Gastrocnemius medialis (tissue), 4 donors: ENCODE measurements around the gene CYP3A4. TPM values are rescaled to one million over a fixed set of nuclear protein-coding genes. Genes with fewer than 3 reads are reported as not detected.

Experiments used
- ATAC-seq, 2 donors: fragments of 150-250 bp; one replicate each; pipeline ENCODE4 v1.9.1; 2016
- DNase-seq, 2 donors: peaks; one replicate each; pipeline ENCODE4 v3.0.0-alpha.2; 2019
- H3K27ac ChIP-seq, 4 donors: fragments of 200-600 bp; sonication (generic); 1 replicate in 1 of 4; 2 replicates in 3 of 4; pipeline ENCODE4 v1.5.1; 2016 to 2018; ENCODE audit warnings: mild to moderate bottlenecking in 2 of 4, moderate library complexity in 1 of 4
- H3K27me3 ChIP-seq, 3 donors: fragments of 200-600 bp; sonication (generic) in 2 of 3; 1 replicate in 1 of 3; 2 replicates in 2 of 3; pipeline versions ENCODE4 v1.5.1 to v1.6.0; 2016 to 2019; ENCODE audit warnings: mild to moderate bottlenecking in 1 of 3, moderate library complexity in 1 of 3
- H3K36me3 ChIP-seq, 2 donors: fragments of 200-600 bp; sonication (generic) in 1 of 2; one replicate each; pipeline ENCODE4 v1.5.1; 2017 to 2018
- H3K4me1 ChIP-seq, 2 donors: fragments of 200-600 bp; sonication (generic) in 1 of 2; one replicate each; pipeline ENCODE4 v1.5.1; 2016 to 2017; ENCODE audit warnings: mild to moderate bottlenecking in 2 of 2
- H3K4me3 ChIP-seq, 4 donors: fragments of 200-600 bp; sonication (generic) in 3 of 4; 1 replicate in 1 of 4; 2 replicates in 3 of 4; pipeline ENCODE4 v1.5.1; 2016 to 2019; ENCODE audit warnings: mild to moderate bottlenecking in 2 of 4
- H3K9me3 ChIP-seq, 3 donors: fragments of 200-600 bp; sonication (generic) in 2 of 3; 1 replicate in 1 of 3; 2 replicates in 2 of 3; pipeline ENCODE4 v1.5.1; 2016 to 2019
- POLR2A ChIP-seq, 2 donors: fragments of 450-650 bp; IDR thresholded peaks; one replicate each; pipeline ENCODE4 v1.6.1; 2017; ENCODE audit warnings: antibody characterized with exemption in 2 of 2, mild to moderate bottlenecking in 2 of 2, moderate library complexity in 2 of 2
- in situ Hi-C, 4 donors: fragments of 200-750 bp; cut with MboI; loops; one replicate each; pipeline versions ENCODE4 v1.15.0 to v1.8.0; 2017; ENCODE audit warnings: low sequenced_read_pairs in 4 of 4
- intact Hi-C: fragments of 100-400 bp; cut with DNase I; formaldehyde crosslinking; loops from one replicate; pipeline ENCODE4 v1.15.1; 2023; ENCODE audit warnings: low total_unique reads
- total RNA-seq, 4 donors: library from RNA; depleted of rRNA; stranded (reverse); fragments of >200 nt; gene quantifications; one replicate each; pipeline versions ENCODE4 v1.1.0 to v1.2.3, GENCODE V29; 2016
- TF ChIP-seq, protein P1 (sequence below), 5 experiments: fragments of 450-650 bp in 3 of 5; fragments of 200-600 bp in 2 of 5; sonication (generic) in 2 of 5; IDR thresholded peaks in 4 of 5; conservative IDR thresholded peaks in 1 of 5; 1 replicate in 4 of 5; 2 replicates in 1 of 5; pipeline ENCODE4 v1.5.1; 2016 to 2019; ENCODE audit warnings: antibody characterized with exemption in 5 of 5, mild to moderate bottlenecking in 3 of 5, moderate library complexity in 3 of 5

Gene CYP3A4
- total RNA-seq, 4 donors from 2014 or later, result 0.71 to 107 (median 2.2) TPM; not detected in 1

DNA sequence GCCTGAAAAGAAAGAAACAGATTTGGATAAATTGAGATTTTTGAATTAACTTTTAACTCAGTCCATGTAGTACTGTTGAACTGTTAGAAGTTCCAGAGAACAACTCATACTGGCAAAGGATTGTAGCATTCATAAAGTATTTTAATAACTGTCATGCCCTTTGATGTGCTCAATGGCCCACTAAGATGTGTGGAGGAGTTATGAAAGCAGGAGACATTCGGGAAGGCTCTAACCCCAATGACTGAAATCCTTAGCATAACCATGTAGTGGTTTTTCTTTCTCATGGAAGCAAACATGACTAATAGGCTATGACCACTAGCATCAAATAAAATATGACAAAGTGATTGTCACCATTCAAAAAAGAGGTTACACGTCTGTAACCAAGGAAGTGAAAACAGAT lies 74.7 kb downstream of the CYP3A4 start:
- in situ Hi-C loops (no loop called here), intact Hi-C loops (no loop called here)

DNA sequence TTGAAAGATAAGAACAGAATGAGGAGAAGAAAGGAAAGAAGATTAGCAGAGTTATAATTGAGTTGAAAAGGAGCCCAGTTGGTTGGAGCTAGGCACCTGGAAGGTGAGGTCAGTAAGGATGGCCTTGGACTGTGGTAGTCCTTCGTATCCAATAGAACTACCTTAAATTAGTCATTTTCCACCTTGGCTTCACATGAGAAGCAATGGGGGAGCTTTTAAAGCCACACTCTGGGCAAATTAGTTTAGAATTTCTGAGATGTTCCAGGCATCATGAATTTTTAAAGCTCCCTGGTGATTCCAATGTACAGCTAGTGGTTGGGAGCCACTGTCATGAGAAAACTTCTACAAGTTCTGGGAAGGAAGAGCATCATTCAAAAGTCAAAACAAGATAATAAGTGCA lies 76.9 kb downstream of the CYP3A4 start:
- intact Hi-C loops, result no loop called here
- Histone ChIP-seq H3K9me3 (no peaks in the 10 kb centered on the region), H3K27ac (no peak overlapping the region), H3K4me3 (no peak overlapping the region), H3K4me1 (no peaks in the 10 kb centered on the region), H3K36me3 (peaks cover 0 to 9% of the 10 kb centered on the region in 2 donors), H3K27me3 (no peaks in the 10 kb centered on the region)
- in situ Hi-C loops, result no loop called here
- DNase-seq (no peak), ATAC-seq (no peak)
- TF ChIP-seq, protein P1, sequence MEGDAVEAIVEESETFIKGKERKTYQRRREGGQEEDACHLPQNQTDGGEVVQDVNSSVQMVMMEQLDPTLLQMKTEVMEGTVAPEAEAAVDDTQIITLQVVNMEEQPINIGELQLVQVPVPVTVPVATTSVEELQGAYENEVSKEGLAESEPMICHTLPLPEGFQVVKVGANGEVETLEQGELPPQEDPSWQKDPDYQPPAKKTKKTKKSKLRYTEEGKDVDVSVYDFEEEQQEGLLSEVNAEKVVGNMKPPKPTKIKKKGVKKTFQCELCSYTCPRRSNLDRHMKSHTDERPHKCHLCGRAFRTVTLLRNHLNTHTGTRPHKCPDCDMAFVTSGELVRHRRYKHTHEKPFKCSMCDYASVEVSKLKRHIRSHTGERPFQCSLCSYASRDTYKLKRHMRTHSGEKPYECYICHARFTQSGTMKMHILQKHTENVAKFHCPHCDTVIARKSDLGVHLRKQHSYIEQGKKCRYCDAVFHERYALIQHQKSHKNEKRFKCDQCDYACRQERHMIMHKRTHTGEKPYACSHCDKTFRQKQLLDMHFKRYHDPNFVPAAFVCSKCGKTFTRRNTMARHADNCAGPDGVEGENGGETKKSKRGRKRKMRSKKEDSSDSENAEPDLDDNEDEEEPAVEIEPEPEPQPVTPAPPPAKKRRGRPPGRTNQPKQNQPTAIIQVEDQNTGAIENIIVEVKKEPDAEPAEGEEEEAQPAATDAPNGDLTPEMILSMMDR (IDR thresholded peaks at IDR 0.05 in 4 of 5, conservative IDR thresholded peaks at IDR 0.05 in 1 of 5), result no peak
- no peak for TF ChIP-seq POLR2A (IDR thresholded peaks at IDR 0.05)

More for the DNA sequence above, 74.7 kb downstream of the CYP3A4 start:
- no peaks in the 10 kb centered on the region for H3K27me3 ChIP-seq
- DNase-seq (no peak), ATAC-seq (no peak)
- H3K4me3 ChIP-seq, result no peak overlapping the region
- no peak for TF ChIP-seq POLR2A (IDR thresholded peaks at IDR 0.05)
- TF ChIP-seq, protein P1 (IDR thresholded peaks at IDR 0.05 in 4 of 5, conservative IDR thresholded peaks at IDR 0.05 in 1 of 5), result no peak
- H3K36me3 ChIP-seq, result peaks cover 0 to 9% of the 10 kb centered on the region in 2 donors
- H3K9me3 ChIP-seq, result no peaks in the 10 kb centered on the region
- H3K27ac ChIP-seq, result no peak overlapping the region
- H3K4me1 ChIP-seq, result no peaks in the 10 kb centered on the region

Other genes starting within 250 kb of the CYP3A4 start
- gene FAM200A, start 232.1 kb downstream of the CYP3A4 start, total RNA-seq, result 1 to 10 TPM; 2.3 to 5.7 (median 3.8) TPM
- gene ZNF655, start 225.5 kb downstream of the CYP3A4 start, total RNA-seq, result 10 to 100 TPM; 41.5 to 85.1 (median 56.5) TPM
- gene TMEM225B, start 185.9 kb downstream of the CYP3A4 start, total RNA-seq, result not detected
- gene ZSCAN25, start 167.2 kb downstream of the CYP3A4 start, total RNA-seq, result 1 to 10 TPM; 6.0 to 7.9 (median 7.2) TPM
- 1 to 10 TPM in 2 of 4 donors, under 1 TPM in 1, not detected in 1; 0.70 to 9.2 (median 1.8) TPM for gene CYP3A5, start 104.2 kb downstream of the CYP3A4 start, total RNA-seq
- 1 to 10 TPM in 1 of 4 donors, under 1 TPM in 1, not detected in 2; 0.26 to 1.7 TPM for gene CYP3A7, start 49.0 kb downstream of the CYP3A4 start, total RNA-seq
- gene CYP3A43, start 43.8 kb upstream of the CYP3A4 start, total RNA-seq, result 1 to 10 TPM in 1 of 4 donors, under 1 TPM in 1, not detected in 2; 0.85 to 1.3 TPM
- gene OR2AE1, start 92.8 kb upstream of the CYP3A4 start, total RNA-seq, result not detected
- 10 to 100 TPM in 1 of 4 donors, 1 to 10 TPM in 3; 6.4 to 10.5 (median 7.7) TPM for gene TRIM4, start 135.3 kb upstream of the CYP3A4 start, total RNA-seq
- not detected for gene GJC3, start 145.4 kb upstream of the CYP3A4 start, total RNA-seq
- 10 to 100 TPM in 1 of 4 donors, 1 to 10 TPM in 2, not detected in 1; 2.6 to 10.3 (median 4.2) TPM for gene AZGP1, start 191.8 kb upstream of the CYP3A4 start, total RNA-seq
- 10 to 100 TPM; 15.0 to 17.7 (median 15.5) TPM for gene ZKSCAN1, start 231.4 kb upstream of the CYP3A4 start, total RNA-seq